NOMO-1 treated with DMSO at 0.1 percent for 48 hours (cell line): Measurements from ENCODE around the gene NLRP5.
A peak's percentile ranks its signal among the peaks of the same experiment; 100 is the strongest.
"Not testable (repeated sequence)": the region's sequence is repeated elsewhere in the genome, so short reads cannot be mapped to it uniquely, and the experiment has no call there.

Experiments used
- DNase-seq: peaks from one replicate; lab custom pipeline; 2025; ENCODE audit not compliant: unreplicated experiment; lab: John Stamatoyannopoulos, UW

The NLRP5 gene

GRCh38 chr19:55986487-55986886 is at the start of gene NLRP5:
Gene NLRP5, plus strand, starts transcription at chr19:55986775.
- no peak for DNase-seq

GRCh38 chr19:55939206-55939605 is 47.4 kb upstream of the NLRP5 start:
- no peak for DNase-seq

GRCh38 chr19:55940306-55940705 is 46.3 kb upstream of the NLRP5 start:
- no peak for DNase-seq

- no peak for DNase-seq
These were observed 39.0 kb upstream of the NLRP5 start, which contains the start of gene NLRP8 for GRCh38 chr19:55947532-55947931. Gene NLRP8, plus strand, starts transcription at chr19:55947832.

DNA sequence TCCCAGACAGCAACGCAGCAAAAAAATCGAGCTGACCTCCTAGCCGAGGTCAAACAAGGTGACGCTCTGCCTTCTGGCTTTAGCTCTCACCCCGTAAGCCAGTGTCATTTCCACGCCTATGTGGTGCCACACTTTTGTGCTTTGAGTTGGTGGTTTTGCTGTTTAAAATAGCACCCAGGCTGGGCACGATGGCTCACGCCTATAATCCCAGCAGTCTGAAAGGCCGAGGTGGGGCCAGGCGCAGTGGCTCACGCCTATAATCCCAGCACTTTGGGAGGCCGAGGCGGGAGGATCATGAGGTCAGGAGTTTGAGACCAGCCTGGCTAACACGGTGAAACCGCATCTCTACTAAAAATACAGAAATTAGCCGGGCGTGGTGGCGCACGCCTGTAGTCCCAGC is 36.0 kb upstream of the NLRP5 start:
- DNase-seq: not testable (repeated sequence)

DNA sequence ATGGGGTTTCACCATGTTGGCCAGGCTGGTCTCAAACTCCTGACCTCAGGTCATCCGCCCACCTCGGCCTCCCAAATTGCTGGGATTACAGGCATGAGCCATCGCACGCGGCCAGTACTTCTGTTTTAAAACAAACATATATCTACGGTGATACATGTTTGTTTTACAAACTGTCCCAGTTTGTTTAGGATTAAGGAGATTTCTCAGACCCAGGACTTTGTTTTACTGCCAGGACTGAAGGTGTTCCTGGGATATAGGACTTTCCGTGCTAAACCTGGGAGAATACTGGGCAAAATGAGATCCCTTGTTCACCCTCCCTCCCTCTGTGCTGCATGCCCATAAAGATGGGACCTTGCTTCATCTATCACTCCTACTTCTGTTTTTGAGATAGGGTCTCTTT is 30.1 kb upstream of the NLRP5 start:
- DNase-seq: no peak

DNA sequence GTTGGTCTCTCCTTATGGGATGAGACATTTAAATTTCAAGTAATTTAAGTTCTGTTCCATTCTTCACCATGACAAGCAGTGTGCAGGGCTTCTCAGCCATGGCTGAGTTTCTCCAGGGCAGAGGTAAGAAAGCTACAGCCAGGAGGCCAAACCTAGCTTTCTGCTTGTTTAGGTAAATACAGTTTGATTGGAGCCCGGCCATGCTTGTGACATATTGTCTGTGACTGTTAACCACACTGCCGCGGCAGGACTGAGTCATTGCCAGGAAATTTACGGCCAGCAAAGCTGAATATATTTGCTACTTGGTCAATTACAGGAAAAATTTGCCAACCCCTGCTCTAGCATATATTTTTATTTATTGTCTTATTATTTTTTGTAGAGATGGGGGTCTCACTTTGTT is 28.2 kb upstream of the NLRP5 start:
- DNase-seq: no peak

DNA sequence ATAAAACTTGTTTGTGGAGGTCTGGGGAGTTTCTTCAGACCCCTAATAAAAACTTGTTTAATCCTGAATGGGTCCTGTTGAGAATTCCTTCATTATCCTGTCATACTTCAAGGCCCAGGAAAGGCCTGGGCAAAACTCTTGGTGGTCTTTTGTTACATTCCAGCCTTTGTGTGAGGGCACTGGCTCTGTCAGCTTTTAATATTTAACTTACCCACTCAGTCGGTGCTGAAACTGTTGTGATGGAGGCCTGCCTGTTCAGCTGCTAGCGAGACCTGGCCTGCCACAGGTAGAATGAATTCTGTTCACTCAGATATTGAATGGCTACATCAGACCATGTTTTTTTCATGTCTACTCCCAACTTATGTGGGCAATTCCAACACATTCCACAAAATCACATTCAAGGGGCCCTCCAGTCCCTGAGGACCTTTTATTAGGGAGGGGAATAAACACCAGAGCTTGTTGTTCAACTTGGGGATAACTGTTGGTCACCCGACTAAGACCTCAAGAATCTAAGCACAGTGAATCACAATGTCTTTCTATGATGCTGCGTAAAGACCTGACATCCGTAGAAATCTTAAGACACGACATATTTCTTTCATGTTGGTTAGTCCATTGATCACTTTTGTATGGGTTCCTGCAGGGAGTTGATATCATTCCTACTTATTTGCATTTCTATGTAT is 26.4 kb upstream of the NLRP5 start:
- DNase-seq: no peak

- no peak for DNase-seq
These were observed 24.4 kb upstream of the NLRP5 start for GRCh38 chr19:55962186-55962585.

GRCh38 chr19:55973982-55974381 is 12.6 kb upstream of the NLRP5 start:
- DNase-seq: no peak

GRCh38 chr19:55980415-55980814 is 6.2 kb upstream of the NLRP5 start:
- DNase-seq: no peak

DNA sequence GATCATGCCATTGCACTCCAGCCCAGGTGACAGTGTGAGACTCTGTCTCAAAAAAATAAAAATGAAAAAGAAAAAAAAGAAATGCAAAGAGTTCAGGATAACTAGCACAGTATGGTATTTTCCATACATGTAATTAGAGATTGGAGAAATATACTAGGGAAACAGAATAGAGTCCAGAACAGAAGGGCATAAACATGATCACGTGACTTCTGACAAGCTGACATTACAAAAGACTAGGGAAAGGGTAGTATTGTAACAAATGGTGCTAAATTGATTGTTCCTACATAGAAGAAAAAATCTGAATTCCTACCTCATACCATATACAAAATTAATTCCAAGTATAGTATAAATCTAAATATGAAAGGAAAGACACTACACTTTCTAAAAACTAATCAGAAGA is 1.3 kb upstream of the NLRP5 start:
- no peak for DNase-seq

GRCh38 chr19:55990831-55991230 is 4.3 kb downstream of the NLRP5 start:
- no peak for DNase-seq

DNA sequence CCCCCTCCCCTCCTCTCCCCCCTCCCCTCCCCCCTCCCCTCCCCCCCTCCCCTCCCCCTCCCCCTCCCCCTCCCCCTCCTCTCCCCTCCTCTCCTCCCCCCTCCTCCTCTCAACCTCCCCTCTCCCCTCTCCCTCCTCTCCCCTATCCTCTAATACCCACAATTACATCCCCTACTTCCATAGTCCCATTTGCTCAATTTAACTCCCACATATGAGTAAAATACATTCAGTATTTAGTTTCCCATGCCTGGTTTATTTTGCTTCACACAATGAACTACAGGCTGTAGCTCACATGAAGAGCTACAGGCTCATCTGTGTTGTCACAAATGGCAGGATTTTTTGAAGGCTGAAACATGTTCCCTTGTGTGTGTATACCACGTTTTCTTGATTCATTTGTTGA is 6.9 kb downstream of the NLRP5 start:
- no peak for DNase-seq

DNA sequence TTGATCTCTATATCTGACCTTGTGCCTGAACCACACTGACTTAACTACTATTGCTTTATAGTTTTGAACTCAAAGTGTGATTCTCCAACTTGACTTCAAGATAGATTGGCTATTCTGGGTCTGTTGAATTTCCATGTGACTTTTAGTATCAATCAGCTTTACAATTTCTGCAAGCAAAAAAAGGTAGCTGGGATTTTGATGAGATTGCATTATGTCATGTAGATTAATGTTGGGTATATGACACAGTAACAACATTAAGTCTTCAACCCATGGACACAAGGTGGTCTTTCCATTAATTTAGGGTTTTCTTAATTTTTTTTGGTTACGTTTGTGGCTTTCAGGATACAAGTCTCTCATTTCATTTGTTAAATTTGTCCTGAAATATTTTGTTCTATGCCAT is 28.2 kb downstream of the NLRP5 start:
- DNase-seq: no peak

GRCh38 chr19:56015756-56016155 is 29.2 kb downstream of the NLRP5 start:
- peak; percentile 4 for DNase-seq

DNA sequence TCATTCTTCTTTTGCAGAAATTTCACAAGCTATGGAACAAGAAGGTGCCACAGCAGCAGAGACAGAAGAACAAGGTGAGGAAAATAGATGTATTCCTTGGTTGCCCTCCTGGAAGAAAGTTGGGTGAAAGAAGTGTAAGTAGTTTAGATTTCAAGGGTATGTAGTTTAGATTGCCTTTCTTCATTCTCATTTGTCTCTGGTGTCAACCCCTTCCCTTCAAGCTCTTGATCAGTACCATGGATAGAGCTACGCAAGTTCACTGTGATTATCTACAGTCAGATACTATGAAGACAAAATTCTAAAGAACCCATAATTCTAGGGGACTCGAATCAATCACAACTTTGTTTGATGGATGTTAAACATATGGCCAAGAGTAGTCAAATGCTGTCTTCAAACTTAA is 32.8 kb downstream of the NLRP5 start:
- DNase-seq: not testable (repeated sequence)

DNA sequence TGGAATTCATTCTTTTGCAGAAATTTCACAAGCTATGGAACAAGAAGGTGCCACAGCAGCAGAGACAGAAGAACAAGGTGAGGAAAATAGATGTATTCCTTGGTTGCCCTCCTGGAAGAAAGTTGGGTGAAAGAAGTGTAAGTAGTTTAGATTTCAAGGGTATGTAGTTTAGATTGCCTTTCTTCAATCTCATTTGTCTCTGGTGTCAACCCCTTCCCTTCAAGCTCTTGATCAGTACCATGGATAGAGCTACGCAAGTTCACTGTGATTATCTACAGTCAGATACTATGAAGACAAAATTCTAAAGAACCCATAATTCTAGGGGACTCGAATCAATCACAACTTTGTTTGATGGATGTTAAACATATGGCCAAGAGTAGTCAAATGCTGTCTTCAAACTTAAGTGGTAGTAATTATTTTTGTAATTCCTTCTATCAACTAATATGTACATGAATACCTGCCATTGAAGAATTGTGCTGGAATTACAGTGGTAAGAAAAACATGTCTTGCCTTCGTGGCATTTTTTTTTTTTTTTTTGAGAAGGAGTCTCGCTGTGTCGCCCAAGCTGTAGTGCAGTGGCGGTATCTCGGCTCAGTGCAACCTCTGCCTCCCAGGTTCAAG is 33.9 kb downstream of the NLRP5 start:
- DNase-seq: not testable (repeated sequence)

DNA sequence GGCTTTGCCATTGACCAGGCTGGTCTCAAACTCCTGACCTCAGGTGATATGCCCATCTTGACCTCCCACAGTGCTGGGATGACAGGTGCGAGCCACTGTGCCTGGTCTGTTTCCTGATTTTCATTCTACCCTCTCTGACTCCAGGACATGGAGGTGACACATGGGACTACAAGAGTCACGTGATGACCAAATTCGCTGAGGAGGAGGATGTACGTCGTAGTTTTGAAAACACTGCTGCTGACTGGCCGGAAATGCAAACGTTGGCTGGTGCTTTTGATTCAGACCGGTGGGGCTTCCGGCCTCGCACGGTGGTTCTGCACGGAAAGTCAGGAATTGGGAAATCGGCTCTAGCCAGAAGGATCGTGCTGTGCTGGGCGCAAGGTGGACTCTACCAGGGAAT is 40.2 kb downstream of the NLRP5 start:
- DNase-seq: no peak

- no peak for DNase-seq
These were observed 67.0 kb downstream of the NLRP5 start for GRCh38 chr19:56053596-56053995.

- peak; percentile 18 for DNase-seq
These were observed 79.8 kb downstream of the NLRP5 start for GRCh38 chr19:56066152-56067023.

GRCh38 chr19:56069642-56070041 is 83.1 kb downstream of the NLRP5 start:
- DNase-seq: no peak
